CD4-positive, alpha-beta T cell treated with Interleukin-17A for 1 hour (primary cell): Measurements from ENCODE around the gene EPHA7.

Experiments used
- DNase-seq: peaks from one replicate; pipeline ENCODE4 v3.0.0-alpha.2; 2020

EPHA7 gene

DNA sequence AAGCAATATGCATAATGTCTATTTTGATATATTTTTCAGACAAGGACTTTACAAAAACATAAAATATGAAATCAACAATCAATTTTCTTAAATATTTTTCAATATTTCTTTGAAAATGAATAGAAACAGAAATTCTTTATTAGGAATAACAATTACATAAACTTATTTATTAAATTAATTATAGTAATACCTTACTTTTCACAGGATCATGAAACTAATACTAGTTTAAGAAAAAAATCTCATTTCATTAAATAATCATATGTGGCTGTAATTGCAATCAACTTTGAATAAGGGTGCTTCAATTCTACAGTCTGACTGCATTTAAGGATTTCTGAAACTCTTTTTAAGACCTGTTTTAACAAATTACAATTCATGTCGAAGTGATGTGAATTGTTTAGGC is 26.6 kb downstream of the EPHA7 start:
- no peak for DNase-seq

DNA sequence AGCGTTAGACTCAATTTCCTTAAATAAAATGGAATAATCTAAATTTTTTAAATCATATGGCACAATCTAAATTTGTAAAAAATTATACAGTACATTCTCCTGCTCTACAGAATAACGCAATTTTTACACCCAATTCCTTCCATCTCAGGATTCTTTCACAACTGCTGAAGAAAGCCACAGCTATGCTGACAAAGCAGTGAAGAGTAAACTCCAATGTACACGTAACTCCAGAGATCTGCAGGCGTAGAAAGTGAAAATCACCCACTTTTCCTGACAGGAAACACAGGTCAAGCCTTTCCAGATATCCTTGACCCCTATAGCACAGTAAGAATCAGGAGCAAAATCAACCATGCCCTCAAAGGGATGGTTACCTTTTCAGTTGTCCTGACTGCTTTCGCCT is 27.4 kb downstream of the EPHA7 start:
- DNase-seq: no peak

DNA sequence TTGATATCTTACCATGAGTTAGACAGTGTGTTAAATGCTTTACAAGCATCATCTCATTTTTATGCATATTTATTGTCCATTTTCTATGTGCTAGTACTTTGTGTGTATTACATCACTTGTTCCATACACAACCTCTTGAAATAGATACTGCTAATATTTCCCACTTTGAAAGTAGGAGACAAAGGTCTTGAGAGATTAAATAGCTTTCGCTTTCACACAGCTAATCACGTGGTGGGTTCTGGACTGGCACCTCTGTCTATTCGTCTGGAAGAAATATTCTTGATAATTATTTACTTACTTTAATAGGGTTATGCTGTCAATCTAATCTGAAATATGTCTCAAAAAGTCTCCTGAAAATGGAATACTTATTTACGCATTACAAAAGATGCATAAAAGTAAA is 30.2 kb downstream of the EPHA7 start:
- no peak for DNase-seq

DNA sequence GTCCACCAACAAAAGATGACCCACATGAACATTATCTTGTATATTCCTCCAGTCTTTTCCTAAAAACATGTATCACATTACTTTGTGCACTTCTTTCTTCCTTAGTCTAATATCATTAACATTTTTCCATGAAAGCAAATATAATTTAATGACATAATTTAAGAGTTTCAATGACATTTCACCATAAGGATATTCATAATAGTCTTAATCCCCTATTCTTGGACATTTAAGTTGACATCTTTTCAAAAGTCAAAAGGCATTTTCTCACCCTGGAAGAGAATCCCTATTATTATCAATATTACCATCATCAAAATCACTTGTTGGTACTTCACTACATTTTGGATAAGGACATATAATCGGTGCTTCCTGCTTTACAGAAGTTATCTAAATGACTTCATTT is 31.3 kb downstream of the EPHA7 start:
- DNase-seq: no peak

DNA sequence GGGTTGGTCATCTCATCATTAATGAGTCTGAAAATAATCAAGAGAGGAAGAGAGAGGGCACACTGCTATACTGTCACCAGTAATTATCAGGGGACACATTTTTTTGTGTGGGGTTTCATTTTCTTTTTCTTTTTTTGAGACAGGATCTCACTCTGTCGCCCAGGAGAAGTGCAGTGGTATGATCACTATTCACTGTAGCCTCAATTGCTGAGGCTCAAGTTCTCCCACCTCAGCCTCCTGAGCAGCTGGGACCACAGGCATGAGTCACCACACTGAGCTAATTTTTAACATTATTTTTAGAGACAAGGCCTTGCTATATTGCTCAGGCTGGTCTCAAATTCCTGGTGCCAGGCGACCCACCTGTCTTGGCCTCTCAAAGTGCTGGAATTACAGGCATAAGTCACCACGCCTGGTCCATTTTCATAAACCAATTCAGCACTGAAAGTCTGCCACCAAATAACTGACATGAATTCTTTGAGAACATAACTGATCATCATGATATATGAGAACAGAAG is 43.3 kb downstream of the EPHA7 start:
- DNase-seq: no peak

DNA sequence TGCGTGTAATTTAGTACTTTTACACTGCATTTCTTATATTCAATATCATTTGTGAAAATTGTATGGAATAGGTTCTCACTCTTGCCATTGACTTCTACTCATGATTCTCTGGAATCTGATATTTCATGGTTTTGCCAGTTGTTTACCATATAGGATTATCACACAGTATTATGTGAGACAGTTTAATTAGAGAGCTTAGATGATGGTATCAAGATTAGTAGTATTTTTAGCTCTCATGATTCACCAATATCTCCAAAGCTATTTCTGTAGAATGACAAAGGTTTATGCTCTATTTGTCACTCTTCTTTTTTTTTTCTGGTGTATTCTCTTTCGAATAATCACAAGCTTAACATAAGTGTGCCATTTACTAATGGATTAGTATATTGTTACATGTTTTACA is 45.9 kb downstream of the EPHA7 start:
- DNase-seq: no peak

DNA sequence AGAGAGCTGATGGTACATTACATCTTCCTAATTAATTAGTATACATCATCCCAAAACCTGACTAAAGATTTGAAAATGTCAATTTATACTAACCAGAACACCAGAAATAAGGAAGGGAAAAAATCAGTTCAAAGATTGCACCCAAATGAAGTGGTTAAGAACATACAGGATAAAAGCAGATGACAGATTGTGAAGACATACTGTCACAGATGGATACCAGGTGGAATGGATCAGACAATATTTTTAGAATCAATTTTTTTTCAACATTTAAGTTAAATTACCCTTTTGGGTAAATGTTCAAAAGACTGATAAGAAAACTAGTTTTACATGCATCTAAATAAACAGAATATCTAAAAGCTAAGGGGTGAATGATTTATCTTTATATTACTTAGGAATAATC is 47.6 kb downstream of the EPHA7 start:
- DNase-seq: no peak

DNA sequence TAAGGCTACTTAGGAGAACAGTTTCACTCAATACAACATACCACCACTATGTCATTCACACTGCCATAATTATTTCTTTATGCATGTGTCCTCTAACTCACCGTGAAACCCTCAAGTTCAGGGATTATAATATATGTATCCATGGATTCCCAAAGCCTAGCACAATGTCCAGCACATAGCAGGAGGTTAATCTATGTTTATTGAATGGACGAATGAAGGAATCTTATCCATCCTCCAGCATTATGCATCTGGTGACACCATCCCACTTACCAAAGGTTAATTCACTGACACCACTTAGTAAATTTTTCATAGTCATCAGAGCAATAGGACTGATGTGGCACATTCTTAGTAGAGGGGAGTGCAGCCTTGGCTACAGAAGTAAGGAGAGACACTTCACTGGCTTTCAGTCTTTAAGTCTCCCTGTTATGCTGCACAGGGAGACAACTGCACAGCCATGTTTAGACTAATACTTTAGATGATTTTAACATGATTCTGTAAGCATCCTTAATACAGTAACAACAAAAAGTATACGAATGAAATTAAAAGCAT is 49.7 kb downstream of the EPHA7 start:
- no peak for DNase-seq

DNA sequence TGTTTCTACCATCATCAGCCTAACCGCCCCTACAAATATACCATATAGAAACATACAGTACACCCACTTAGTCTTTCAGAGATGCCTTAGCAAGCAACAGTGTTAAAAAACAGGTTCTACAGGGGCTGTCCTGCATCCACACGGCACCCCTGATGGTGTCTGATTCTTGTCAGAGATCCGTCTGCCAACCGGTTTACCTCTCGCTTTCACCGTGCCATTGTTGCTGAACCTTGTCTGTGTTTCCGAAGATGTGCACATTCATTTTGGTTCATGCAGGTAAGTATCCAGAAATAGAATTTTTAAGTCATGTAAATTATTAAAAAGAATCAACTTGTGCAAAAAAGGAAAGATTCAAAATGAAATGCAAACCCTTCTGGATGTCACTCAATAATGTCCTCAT is 52.9 kb downstream of the EPHA7 start:
- DNase-seq: no peak

DNA sequence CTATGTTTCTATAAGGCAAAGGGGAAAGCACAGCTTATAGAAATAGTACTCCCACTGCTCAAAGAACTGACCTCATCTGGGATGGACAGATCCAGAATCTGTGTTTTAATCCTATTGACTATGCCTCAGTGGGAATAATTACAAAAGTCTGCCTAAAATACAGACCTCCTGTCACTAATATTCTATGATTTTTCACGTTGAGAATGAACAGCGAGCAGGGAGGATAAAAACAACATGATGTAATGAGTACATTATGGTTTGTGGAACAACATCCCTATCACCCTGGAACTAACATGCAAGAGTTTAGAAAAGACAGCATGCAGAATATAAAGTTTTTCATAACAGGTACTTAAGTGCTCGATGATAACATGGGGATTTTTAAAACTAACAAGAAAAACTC is 53.9 kb downstream of the EPHA7 start:
- no peak for DNase-seq

DNA sequence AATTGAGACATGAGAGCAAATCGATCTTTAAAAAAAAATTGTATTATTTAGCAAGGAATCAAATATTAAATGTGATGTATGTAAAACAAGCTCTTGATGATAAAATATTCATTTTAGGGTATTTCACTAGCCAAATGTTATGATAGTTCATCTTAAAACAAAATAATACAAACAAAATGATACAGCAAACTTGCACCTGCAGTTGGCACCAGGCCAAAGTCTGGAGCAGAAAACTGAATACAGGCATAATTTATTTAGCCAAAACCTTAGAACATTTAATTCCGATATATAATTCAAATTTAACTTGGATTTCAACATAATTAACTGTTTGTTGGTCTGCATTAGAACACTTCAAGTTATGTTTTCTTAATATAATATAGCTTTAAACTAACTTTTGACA is 60.9 kb downstream of the EPHA7 start:
- DNase-seq: no peak

DNA sequence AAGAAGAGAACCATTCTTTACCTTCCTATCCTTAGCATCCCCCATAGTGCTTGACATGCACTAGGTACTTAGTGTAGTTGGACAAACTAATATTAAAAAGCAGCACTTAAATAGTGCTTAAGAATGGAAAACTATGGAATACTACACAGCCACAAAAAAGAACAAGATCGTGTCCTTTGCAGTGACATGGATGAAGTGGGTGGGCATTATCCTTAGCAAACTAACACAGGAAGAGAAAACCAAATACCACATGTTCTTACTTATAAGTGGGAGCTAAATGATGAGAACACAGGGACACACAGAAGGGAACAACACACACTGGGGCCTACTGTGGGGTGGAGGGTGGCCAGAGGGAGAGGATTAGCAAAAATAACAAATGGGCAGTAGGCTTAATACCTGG is 66.8 kb downstream of the EPHA7 start:
- DNase-seq: no peak

DNA sequence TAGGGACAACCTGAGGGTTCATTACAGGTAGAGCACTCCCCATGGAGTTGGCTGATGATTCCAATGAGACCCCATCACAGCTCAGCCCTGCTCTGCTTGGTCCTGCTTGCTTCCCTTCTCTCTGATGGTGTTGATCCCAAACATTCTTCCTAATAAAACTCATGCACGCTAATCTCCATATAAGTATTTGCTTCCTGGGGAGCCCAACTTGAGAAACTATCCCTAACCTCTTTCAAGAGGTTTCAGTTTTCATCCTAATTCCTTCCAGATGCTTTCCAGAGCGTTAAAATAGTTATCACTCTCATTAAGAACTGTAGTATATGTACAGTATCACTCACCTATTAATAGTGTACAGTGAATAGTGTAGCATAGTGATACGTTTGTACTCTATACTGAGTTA is 68.1 kb downstream of the EPHA7 start:
- DNase-seq: no peak

DNA sequence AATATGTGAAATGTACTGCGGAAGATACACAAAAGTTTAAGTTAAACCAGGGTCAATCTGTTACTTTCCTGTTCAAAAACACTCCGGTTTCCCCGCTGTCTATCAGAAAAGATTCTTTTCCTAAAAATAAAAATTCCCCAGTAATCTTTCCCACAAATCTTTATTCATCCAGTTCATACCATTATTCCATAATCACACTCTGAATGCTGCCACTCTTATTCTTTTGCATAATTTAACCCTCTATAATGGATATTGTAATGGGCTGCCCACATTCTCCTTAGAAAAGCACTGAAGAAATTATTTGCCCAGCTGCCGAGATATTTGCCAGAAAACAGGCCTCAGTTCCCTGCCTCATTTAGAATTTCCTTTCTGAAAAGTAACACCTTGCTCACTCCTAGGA is 68.6 kb downstream of the EPHA7 start:
- no peak for DNase-seq

DNA sequence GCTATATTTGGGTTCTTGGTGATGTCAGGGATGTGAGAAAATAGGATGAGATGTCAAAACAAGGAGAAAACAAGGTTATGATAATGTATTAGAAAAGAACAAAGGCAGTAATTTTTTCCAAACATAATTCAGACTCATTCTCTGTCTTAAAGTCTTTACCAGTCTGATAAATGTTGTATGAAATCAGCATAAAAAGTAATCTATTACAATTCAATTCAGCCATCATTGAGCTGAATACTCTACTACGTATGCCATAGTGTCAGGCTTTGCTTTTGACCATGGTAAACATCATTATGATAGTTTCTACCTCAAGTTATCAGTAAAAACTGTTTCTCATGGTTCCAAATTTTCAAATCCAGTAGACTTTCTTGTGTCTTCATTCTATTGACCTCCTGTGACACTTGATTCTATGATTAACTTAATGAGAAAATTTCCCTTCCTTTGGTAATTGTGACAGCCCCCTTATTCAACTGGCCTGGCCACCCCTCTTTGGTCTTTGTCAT is 75.0 kb downstream of the EPHA7 start:
- DNase-seq: no peak

DNA sequence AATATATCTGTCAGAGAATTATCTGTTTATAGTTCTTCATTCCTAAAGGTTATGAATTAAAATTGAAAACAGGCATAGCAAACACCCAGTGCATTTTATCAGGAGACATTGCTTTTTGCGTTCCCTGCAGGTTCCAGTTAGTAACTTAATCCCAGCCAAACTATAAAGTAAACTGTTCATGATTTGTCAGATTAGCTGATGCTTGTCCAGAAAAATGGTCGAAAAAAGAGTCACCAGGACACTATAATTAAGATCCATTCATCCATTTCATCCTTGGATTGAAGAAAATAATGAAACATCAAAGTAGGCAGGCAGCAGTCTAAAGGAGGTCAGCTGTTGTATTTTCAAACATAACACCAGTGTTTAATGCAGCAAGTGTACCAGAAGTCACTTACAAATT is 75.9 kb downstream of the EPHA7 start:
- DNase-seq: no peak

DNA sequence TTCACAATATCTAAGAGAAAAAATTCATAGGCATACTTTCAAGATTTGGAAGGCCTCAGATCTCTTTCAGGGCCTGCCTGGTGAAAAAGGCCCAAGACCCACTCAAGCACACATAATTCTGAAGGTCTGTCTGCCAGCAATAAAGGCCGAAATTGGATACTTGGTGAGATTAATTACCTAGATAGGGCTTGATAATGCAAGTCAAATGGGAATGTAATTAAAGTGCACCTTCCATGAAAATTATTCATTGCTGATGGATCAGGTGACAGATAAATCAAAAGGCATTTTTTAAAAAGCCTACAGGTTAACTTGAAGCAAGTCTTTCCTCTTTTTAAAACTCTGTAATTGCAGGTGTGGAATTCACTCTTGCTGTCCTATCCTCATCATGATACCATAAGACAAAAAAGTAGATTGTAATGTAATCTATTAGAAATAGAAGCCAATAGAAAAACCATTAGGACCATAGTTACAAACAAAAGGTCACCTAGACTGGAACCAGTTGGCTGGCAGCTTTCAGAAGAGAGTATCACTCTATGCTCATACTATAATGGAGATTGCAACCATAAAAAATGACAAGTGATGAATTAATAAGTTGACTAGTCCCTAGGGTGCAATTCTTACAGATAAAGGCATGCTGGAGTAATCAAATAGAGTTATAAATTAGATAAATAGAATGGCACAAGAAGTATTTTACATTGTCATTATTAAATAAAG is 77.3 kb downstream of the EPHA7 start:
- DNase-seq: no peak

DNA sequence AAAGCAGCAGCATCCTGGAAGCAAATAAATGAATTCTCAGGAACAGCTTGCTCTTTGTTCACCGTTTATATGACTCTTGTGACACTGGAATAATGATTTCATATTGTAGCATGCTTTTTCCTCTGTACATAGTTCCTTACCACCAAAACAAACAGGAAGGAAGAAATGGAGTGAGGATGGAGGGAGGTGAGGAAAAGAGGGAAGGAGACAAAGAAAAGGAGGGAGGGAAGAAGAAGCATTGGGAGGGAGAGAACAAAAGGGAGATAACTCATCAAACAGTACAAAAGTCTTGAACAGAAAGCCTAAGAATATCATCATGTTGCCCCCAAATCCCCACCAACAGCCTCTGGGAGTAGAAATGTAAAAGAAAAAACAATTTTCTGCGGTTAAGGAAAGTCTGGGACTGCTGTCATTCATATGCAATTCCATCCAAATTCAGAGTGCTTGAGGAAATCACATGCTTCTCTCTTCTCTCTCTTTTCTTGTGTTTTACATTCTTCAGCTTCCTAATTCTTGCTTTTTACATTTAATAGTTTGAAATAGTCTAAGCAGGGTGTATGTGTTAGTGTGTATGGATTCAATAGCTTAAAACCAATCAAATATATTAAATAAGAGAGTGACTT is 81.5 kb downstream of the EPHA7 start:
- DNase-seq: no peak

DNA sequence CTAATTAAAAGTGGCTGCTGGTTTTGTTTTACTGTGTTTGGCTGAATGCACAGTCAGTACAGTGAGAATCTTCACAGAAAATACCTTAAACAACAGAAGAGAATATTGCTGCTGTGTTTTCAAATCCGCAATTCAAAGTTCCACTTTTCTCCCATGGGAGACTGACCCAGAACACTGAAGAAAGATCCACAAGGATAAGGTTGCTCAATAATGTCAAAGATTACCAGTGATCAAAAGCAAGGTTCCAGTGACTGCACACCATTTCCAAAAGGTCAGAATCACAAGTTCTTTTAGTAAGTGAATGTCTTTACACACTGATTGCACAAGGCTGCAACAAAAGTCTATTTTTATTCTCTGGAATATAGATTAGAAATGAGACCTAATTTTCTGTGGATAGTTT is 82.3 kb downstream of the EPHA7 start:
- no peak for DNase-seq

DNA sequence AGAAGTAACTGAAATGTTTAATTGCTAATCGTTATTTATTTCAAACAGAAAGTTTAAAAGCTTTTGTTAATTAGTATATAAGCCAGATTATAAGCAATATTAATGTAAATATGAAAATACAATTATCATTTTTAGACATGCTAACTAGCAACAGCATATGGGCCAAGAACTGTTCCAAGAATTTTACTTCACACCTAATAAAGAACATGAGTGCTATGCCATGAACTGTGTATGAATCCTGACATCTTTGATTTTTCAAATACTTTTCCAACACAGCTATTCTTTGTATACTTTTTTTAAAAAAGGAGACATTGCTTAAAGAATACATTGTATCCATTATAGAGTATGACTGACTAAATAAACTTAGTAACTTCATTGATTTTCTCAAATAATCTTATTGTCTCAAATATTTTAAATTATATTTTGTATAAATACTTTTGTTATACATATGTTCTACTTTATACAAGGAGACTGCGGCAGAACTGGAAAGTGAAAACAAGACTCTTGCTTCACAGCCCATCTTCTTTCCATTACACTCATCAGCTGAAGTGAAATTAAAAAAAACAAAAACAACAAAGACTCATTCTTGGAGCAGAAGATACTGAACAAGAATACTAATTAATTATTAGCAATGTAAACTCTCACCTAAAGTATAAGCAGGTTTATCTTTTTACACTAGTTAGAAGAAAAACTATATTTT is 89.9 kb downstream of the EPHA7 start:
- DNase-seq: no peak

DNA sequence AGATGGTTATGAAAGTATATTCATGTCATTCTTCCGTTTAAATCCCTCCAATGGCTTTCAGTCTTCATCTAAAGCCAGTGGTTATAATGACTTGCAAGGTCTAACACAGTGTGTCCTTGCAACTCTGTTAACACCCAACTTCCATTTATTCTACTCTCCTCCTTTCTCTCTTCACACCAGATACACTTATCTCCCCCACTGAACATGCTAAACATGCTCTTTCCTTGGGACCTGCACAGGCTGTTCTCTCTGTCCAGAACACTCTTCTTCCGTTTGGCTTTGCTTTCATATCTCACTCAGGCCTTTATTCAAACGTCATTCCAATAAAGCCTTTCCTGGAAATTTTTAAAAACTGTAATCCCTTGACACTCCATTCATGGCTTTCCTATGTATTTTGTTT is 91.5 kb downstream of the EPHA7 start:
- no peak for DNase-seq

DNA sequence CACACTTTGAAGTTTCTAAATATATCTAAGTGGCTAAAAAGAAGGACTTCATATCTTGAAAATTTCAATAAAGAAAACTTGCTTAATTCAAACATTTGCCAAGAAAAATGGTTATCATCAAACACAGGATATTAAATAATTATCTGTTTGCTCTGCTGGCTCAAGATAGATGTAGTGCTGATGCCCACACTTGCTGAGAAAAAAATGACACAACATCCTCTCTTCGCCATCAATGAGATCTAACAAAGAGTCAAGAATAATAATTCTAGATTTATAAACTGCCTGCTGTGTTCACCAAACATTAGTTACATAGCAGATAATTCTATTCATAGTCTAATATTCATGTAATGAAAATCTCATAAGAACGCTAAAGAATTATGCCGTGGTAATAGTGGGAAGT is 93.6 kb downstream of the EPHA7 start:
- DNase-seq: no peak

DNA sequence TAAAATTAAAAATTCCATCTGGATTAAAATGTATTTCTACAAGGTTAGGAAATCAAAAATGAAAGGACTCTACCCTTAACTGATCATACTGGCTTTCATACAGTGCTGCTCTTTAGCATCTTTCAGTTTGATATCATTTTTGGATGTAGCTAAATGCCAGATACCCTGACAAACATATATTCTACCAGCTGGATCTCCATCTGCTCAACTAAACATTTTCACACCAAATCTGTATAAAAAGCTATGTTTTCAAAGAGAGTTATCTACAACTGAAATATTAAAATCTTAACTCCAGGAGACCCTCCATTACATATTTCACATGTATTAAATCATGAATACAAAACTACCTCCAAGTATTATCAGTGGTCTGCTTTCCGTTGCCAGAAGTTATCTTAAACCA is 95.7 kb downstream of the EPHA7 start:
- DNase-seq: no peak

DNA sequence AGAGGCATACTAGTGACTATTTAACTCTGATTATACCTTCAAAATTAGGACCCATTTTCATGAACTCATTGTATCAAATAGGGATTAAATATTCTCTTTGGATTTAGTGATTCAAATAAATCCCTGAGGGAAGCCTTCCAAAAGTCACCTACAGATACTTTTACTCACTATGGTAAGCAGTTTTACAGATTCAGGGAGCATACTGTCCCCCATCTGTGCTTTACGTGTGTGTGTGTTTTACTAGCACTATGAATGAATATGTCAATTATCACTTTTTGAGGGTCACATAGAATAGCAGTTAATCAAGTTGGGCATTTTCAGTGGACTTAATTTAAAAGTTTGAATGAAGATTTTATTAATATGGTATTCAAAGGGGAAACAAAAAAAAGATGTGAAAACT is 96.7 kb downstream of the EPHA7 start:
- DNase-seq: no peak
